K562 (cell line): ENCODE measurements around the gene EDEM1. TPM values are rescaled to one million over a fixed set of nuclear protein-coding genes. Genes with fewer than 3 reads are reported as not detected.
"Not testable (repeated sequence)": the region's sequence is repeated elsewhere in the genome, so short reads cannot be mapped to it uniquely, and the experiment has no call there.

Source experiments
- ATAC-seq: fragments of 200-7000 bp; cut with Tn5 transposase; 3 replicates; pipeline ENCODE4 v1.9.1; 2020; ENCODE audit warnings: moderate library complexity
- BruUV-seq: library from RNA; stranded (reverse); fragments of 400-500 nt; replicated peaks from 2 replicates; lab custom pipeline; 2021; lab: Mats Ljungman, UMichigan
- CTCF ChIA-PET: fragments of 300-600 bp; formaldehyde crosslinking; extraction: SDS; loops from one replicate; lab custom pipeline; 2021; ENCODE audit warnings: low intra/inter-chr PET ratio; lab: Yijun Ruan, JAX
- POLR2A ChIA-PET: fragments of 300-600, 350-650 bp; sonication (Branson Sonifier 250); formaldehyde crosslinking; extraction: SDS; loops from one replicate; lab custom pipeline; 2021; ENCODE audit warnings: antibody characterized with exemption, inconsistent platforms; lab: Yijun Ruan, JAX
- DNase-seq, 4 experiments: peaks; one replicate each; pipeline versions ENCODE4 v3.0.0 to v3.0.0-alpha.2; 2011 to 2018; ENCODE audit warnings: low spot score in 3 of 4, mixed read lengths in 3 of 4; ENCODE audit errors: extremely low read depth in 1 of 4
- FAIRE-seq: peaks from 2 replicates; lab custom pipeline; 2011; peaks lifted over from hg19 to GRCh38; lab: Jason Lieb, UNC
- H2AFZ ChIP-seq: 2 replicates; pipeline ENCODE4 v1.6.0; 2011; ENCODE audit warnings: low read depth, low read length, control low read depth, inconsistent platforms
- H3K27ac ChIP-seq: fragments of 200-600 bp; 3 replicates; pipeline ENCODE4 v1.8.0; 2011; ENCODE audit warnings: low read depth, mild to moderate bottlenecking, control low read depth, inconsistent platforms, low read length, moderate library complexity, mixed read lengths; ENCODE audit errors: extremely low read depth
- H3K27me3 ChIP-seq, 2 experiments: fragments of 300-600 bp in 1 of 2; 2 replicates in 1 of 2; 3 replicates in 1 of 2; pipeline versions ENCODE4 v1.6.0 to v1.8.0; 2011; ENCODE audit warnings: inconsistent platforms in 2 of 2, low read length in 2 of 2, mild to moderate bottlenecking in 1 of 2, mixed read lengths in 1 of 2, moderate library complexity in 1 of 2; ENCODE audit not compliant: control insufficient read depth in 2 of 2, insufficient read depth in 2 of 2
- H3K36me3 ChIP-seq: fragments of 300-600 bp; 3 replicates; pipeline ENCODE4 v1.8.0; 2011; ENCODE audit warnings: mild to moderate bottlenecking, low read length, inconsistent platforms; ENCODE audit not compliant: control insufficient read depth, insufficient read depth
- H3K4me1 ChIP-seq, 2 experiments: fragments of 200-600 bp in 1 of 2; replicated peaks in 1 of 2; 2 replicates in 1 of 2; 3 replicates in 1 of 2; pipeline versions ENCODE4 v1.5.1 to v1.8.0; 2011; ENCODE audit warnings: inconsistent platforms in 2 of 2, low read length in 2 of 2, mild to moderate bottlenecking in 1 of 2, mixed read lengths in 1 of 2, moderate library complexity in 1 of 2; ENCODE audit not compliant: control insufficient read depth in 2 of 2, insufficient read depth in 2 of 2
- H3K4me2 ChIP-seq: 2 replicates; pipeline ENCODE4 v1.6.1; 2011; ENCODE audit warnings: low read length, control low read depth, inconsistent platforms, mixed read lengths; ENCODE audit not compliant: insufficient read depth
- H3K4me3 ChIP-seq: fragments of 200-600 bp; sonication (generic), shearing (Covaris generic); 2 replicates; pipeline ENCODE4 v1.5.1; 2016; ENCODE audit warnings: control low read depth, inconsistent platforms
- H3K79me2 ChIP-seq: fragments of 200-600 bp; 3 replicates; pipeline ENCODE4 v1.8.0; 2011; ENCODE audit warnings: low read length, inconsistent platforms; ENCODE audit not compliant: control insufficient read depth, insufficient read depth
- H3K9ac ChIP-seq, 2 experiments: 2 replicates each; pipeline versions ENCODE4 v1.6.0 to v1.6.1; 2011; ENCODE audit warnings: low read depth in 2 of 2, low read length in 2 of 2, control low read depth in 1 of 2, inconsistent platforms in 1 of 2, mild to moderate bottlenecking in 1 of 2, mixed read lengths in 1 of 2; ENCODE audit not compliant: insufficient read depth in 1 of 2
- H3K9me1 ChIP-seq: one replicate; pipeline ENCODE4 v1.6.0; 2011; ENCODE audit warnings: inconsistent platforms, mild to moderate bottlenecking, low read length, moderate library complexity; ENCODE audit not compliant: control insufficient read depth, insufficient read depth
- H3K9me3 ChIP-seq: replicated peaks from 2 replicates; pipeline ENCODE4 v1.5.1; 2011; ENCODE audit warnings: low read depth, low read length, inconsistent platforms; ENCODE audit not compliant: control insufficient read depth, insufficient read depth
- H4K20me1 ChIP-seq: replicated peaks from 2 replicates; pipeline ENCODE4 v1.6.1; 2011; ENCODE audit warnings: low read length, inconsistent platforms, mixed read lengths; ENCODE audit not compliant: control insufficient read depth, insufficient read depth
- BCOR ChIP-seq: fragments of 450-650 bp; IDR thresholded peaks from 2 replicates; pipeline ENCODE4 v1.6.1; 2016
- EP300 ChIP-seq: IDR thresholded peaks from 2 replicates; pipeline ENCODE4 v1.6.1; 2012; ENCODE audit warnings: low read length, improper control_type of control experiment
- FOS ChIP-seq: IDR thresholded peaks from 3 replicates; pipeline ENCODE4 v1.6.1; 2011; ENCODE audit not compliant: insufficient read length; ENCODE audit errors: extremely low read depth
- HDAC2 ChIP-seq: fragments of 450-650 bp; IDR thresholded peaks from 2 replicates; pipeline ENCODE4 v1.6.1; 2016; ENCODE audit warnings: mild to moderate bottlenecking
- KDM1A ChIP-seq, 2 experiments: fragments of 450-650 bp; IDR thresholded peaks; 2 replicates each; pipeline ENCODE4 v1.6.1; 2016; ENCODE audit warnings: mild to moderate bottlenecking in 2 of 2
- MEIS2 ChIP-seq: fragments of 450-650 bp; IDR thresholded peaks from 2 replicates; pipeline ENCODE4 v1.6.1; 2014; ENCODE audit warnings: mild to moderate bottlenecking; ENCODE audit not compliant: partially characterized antibody
- NCOA1 ChIP-seq: fragments of 450-650 bp; IDR thresholded peaks from 2 replicates; pipeline ENCODE4 v1.6.1; 2016; ENCODE audit warnings: low read depth
- NRF1 ChIP-seq, 2 experiments: fragments of 450-650 bp; IDR thresholded peaks in 1 of 2; conservative IDR thresholded peaks in 1 of 2; 2 replicates each; pipeline ENCODE4 v1.6.1; 2014; ENCODE audit warnings: mild to moderate bottlenecking in 2 of 2
- SMARCA5 ChIP-seq: fragments of 450-650 bp; IDR thresholded peaks from 2 replicates; pipeline ENCODE4 v1.6.1; 2016
- ZNF146 ChIP-seq: IDR thresholded peaks from one replicate; pipeline ENCODE4 v1.6.1; 2018; ENCODE audit warnings: missing compliant biosample characterization; ENCODE audit not compliant: unreplicated experiment
- WGBS: fragments of 100-300 bp; shearing (Covaris generic); methylation state at CpG from one replicate; pipeline ENCODE4 v1.1.6; 2016; ENCODE audit warnings: low coverage, mixed read lengths; ENCODE audit not compliant: insufficient coverage; ENCODE audit errors: missing lambda C conversion rate; 5-methylcytosine and 5-hydroxymethylcytosine counted together
- in situ Hi-C: fragments of 300-500 bp; cut with MboI; formaldehyde crosslinking; loops from 4 replicates; pipeline ENCODE4 v1.15.0; 2018; ENCODE audit warnings: inconsistent platforms, mixed read lengths
- intact Hi-C: fragments of 100-400 bp; cut with micrococcal nuclease; formaldehyde crosslinking; loops from 2 replicates; pipeline ENCODE4 v1.14.2; 2022
- polyA plus RNA-seq, 8 experiments: library from polyadenylated mRNA; depleted of rRNA in 4 of 8; stranded (reverse) in 5 of 8; unstranded in 3 of 8; fragments of >200 nt; fragmentation: Nextera tagmentation in 2 of 8; fragmentation: Illumina TruSeq in 1 of 8; extraction: Ambion mirVana in 2 of 8; extraction: Trizol in 1 of 8; gene quantifications; 2 replicates each; pipeline versions ENCODE4 v1.2.1 to v1.2.3, GENCODE V29; 2011 to 2014; ENCODE audit warnings: inconsistent platforms in 1 of 8, missing spikeins in 1 of 8
- total RNA-seq, 7 experiments: library from RNA; depleted of rRNA in 6 of 7; stranded (reverse); fragments of >200 nt in 6 of 7; fragmentation: Illumina TruSeq in 2 of 7; extraction: Trizol in 2 of 7; gene quantifications; 2 replicates each; pipeline versions ENCODE4 v1.2.1 to v1.2.3, GENCODE V29; 2011 to 2021; ENCODE audit warnings: low replicate concordance in 1 of 7
- TF ChIP-seq, protein P1 (sequence below): fragments of 150-350 bp; IDR thresholded peaks from 2 replicates; pipeline ENCODE4 v1.6.1; 2014; ENCODE audit warnings: low read depth, mild to moderate bottlenecking, low read length, borderline replicate concordance
- TF ChIP-seq, protein P2 (sequence below): fragments of 450-650 bp; IDR thresholded peaks from 2 replicates; pipeline ENCODE4 v1.6.1; 2016; ENCODE audit warnings: missing biosample characterization, missing genetic modification characterization

The EDEM1 gene
- total and polyA plus RNA-seq, 9 of the 15 experiments (the other 6 are each of a cell fraction or from before 2014, with no cell fraction given) = 6.2 to 36.7 (median 14.3) TPM

- peaks cover 15% of the 10 kb centered on the region for H4K20me1 ChIP-seq
- CTCF ChIA-PET, intact Hi-C loops: not testable (repeated sequence)
These were observed 40.4 kb upstream of the EDEM1 start for GRCh38 chr3:5147152-5147551.

DNA sequence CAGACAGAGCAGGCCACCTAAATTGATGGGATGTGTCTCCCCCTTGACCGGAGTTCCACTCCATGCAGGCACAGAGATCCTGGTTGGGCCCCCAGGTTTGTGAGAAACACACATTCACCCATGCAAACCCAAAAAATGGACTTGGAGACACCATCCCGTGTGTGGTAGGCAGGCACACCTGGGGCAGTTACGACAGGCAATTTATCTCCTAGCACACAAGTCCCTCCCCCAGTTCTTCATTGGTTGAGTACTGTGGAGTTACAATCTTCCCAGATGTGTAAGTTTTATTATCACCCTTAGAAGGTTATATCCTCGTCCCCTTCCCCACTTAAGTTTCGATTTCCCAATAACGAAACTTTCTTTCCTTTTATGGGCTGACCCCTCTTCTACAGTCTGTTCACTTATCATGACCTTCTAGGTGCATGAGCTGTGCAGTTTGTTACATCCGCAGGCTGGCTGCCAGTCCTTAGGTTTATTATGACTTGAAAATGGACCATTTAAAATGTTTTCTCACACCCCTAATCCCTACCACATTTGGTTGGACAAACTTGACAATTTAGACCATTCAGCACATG lies 38.1 kb upstream of the EDEM1 start:
- H3K79me2 ChIP-seq = peaks cover 98% of the 10 kb centered on the region
- no TSS peak for BruUV-seq
- in situ Hi-C loops (no loop called here), intact Hi-C loops (no loop called here)
- peak overlapping the region in 1 of 2 experiments; percentile 31; a peak in 1 of 4 replicates for H3K9ac ChIP-seq
- peaks cover 12% of the 10 kb centered on the region for H4K20me1 ChIP-seq
- ATAC-seq = peak; percentile 58
- H2AFZ ChIP-seq = no peak overlapping the region
- peak overlapping the region; percentile 60 for H3K4me2 ChIP-seq
- ChIA-PET CTCF (no interaction called here), POLR2A (interaction anchor here (0.6 to 3.6 kb wide), 6 partner anchors 10 to 446 kb away, joined by 3 to 12 read pairs (median 4); no protein-coding TSS in a partner anchor)
- no peak overlapping the region for H3K4me3 ChIP-seq
- H3K27ac ChIP-seq = no peak overlapping the region
- H3K36me3 ChIP-seq = peaks cover 4% of the 10 kb centered on the region; the same call in 1 of the 3 replicates
- FAIRE-seq = peak; percentile 73
- no peaks in the 10 kb centered on the region for H3K27me3 ChIP-seq
- WGBS = 29% methylated on average over 7 of the region's 7 CpGs
- H3K9me1 ChIP-seq = no peaks in the 10 kb centered on the region
- peak in 1 of 4 experiments; percentile 29 for DNase-seq
- peaks cover 11 to 25% of the 10 kb centered on the region in 2 experiments; a peak in 4 of 5 replicates for H3K4me1 ChIP-seq
- H3K9me3 ChIP-seq = 0 out of 2 replicates have a peak, but pooled peaks cover 2% of the 10 kb centered on the region
- TF ChIP-seq EP300 (peak; percentile 44), NCOA1 (no peak), MEIS2 (peak; percentile 94), FOS (no peak), NRF1 (conservative IDR thresholded peaks at IDR 0.05 in 1 of 2, IDR thresholded peaks at IDR 0.05 in 1 of 2) (peak in 1 of 2 experiments; percentile 24; a peak in 1 of 4 replicates)
- TF ChIP-seq, protein P1, sequence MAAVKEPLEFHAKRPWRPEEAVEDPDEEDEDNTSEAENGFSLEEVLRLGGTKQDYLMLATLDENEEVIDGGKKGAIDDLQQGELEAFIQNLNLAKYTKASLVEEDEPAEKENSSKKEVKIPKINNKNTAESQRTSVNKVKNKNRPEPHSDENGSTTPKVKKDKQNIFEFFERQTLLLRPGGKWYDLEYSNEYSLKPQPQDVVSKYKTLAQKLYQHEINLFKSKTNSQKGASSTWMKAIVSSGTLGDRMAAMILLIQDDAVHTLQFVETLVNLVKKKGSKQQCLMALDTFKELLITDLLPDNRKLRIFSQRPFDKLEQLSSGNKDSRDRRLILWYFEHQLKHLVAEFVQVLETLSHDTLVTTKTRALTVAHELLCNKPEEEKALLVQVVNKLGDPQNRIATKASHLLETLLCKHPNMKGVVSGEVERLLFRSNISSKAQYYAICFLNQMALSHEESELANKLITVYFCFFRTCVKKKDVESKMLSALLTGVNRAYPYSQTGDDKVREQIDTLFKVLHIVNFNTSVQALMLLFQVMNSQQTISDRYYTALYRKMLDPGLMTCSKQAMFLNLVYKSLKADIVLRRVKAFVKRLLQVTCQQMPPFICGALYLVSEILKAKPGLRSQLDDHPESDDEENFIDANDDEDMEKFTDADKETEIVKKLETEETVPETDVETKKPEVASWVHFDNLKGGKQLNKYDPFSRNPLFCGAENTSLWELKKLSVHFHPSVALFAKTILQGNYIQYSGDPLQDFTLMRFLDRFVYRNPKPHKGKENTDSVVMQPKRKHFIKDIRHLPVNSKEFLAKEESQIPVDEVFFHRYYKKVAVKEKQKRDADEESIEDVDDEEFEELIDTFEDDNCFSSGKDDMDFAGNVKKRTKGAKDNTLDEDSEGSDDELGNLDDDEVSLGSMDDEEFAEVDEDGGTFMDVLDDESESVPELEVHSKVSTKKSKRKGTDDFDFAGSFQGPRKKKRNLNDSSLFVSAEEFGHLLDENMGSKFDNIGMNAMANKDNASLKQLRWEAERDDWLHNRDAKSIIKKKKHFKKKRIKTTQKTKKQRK = no peak
- TF ChIP-seq, protein P2, sequence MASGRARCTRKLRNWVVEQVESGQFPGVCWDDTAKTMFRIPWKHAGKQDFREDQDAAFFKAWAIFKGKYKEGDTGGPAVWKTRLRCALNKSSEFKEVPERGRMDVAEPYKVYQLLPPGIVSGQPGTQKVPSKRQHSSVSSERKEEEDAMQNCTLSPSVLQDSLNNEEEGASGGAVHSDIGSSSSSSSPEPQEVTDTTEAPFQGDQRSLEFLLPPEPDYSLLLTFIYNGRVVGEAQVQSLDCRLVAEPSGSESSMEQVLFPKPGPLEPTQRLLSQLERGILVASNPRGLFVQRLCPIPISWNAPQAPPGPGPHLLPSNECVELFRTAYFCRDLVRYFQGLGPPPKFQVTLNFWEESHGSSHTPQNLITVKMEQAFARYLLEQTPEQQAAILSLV (tag) = 0 out of 2 replicates have a peak, but pooled peaks have one; percentile 40

More at GRCh38 chr3:5147152-5147551, 40.4 kb upstream of the EDEM1 start:
- DNase-seq, H3K36me3 ChIP-seq, FAIRE-seq, H3K9ac ChIP-seq, H3K9me1 ChIP-seq, H3K27me3 ChIP-seq, H2AFZ ChIP-seq, ATAC-seq, H3K9me3 ChIP-seq, H3K4me3 ChIP-seq, in situ Hi-C loops: not testable (repeated sequence)
- peaks cover 98% of the 10 kb centered on the region for H3K79me2 ChIP-seq
- WGBS = 94% methylated on average over 5 of the region's 5 CpGs
- peaks cover 11 to 34% of the 10 kb centered on the region in 2 experiments; a peak in 4 of 5 replicates for H3K4me1 ChIP-seq
- POLR2A ChIA-PET = interaction anchor here (0.8 to 1.7 kb wide), 5 partner anchors 9 to 20 kb away, joined by 3 to 8 read pairs (median 4); no protein-coding TSS in a partner anchor
- peak; percentile 52; the same call in 1 of the 2 replicates for TF ChIP-seq SMARCA5
- TF ChIP-seq HDAC2 = 0 out of 2 replicates have a peak, but pooled peaks have one; percentile 27
- TF ChIP-seq BCOR = peak; percentile 79
- TF ChIP-seq KDM1A (IDR thresholded peaks at IDR 0.05) = peak; percentile 21 to 59; a peak in 2 of 4 replicates
- peak; percentile 94 for TF ChIP-seq ZNF146 (CRISPR knock-in tag)
- TF ChIP-seq, all 486 proteins: peak for 5; not testable (repeated sequence) for 481
- not testable (repeated sequence) for BruUV-seq, H3K4me2 ChIP-seq, H3K27ac ChIP-seq
